Measurements from ENCODE around the gene RLBP1.

The RLBP1 gene

GRCh38 chr15:89192136-89192535 lies 29.2 kb downstream of the RLBP1 start:
- no peak overlapping the region for H3K27ac ChIP-seq (replicated peaks)
- TF ChIP-seq GABPA (IDR thresholded peaks at IDR 0.05; ENCODE audit: low read depth) (no peak), SPI1 (IDR thresholded peaks at IDR 0.05; ENCODE audit: borderline replicate concordance, low read depth) (no peak), REST (IDR thresholded peaks at IDR 0.05; ENCODE audit: insufficient replicate concordance, low read depth) (no peak), POLR2AphosphoS5 (IDR thresholded peaks at IDR 0.05; ENCODE audit: low read depth) (no peak)
- TF ChIP-seq, protein P1, sequence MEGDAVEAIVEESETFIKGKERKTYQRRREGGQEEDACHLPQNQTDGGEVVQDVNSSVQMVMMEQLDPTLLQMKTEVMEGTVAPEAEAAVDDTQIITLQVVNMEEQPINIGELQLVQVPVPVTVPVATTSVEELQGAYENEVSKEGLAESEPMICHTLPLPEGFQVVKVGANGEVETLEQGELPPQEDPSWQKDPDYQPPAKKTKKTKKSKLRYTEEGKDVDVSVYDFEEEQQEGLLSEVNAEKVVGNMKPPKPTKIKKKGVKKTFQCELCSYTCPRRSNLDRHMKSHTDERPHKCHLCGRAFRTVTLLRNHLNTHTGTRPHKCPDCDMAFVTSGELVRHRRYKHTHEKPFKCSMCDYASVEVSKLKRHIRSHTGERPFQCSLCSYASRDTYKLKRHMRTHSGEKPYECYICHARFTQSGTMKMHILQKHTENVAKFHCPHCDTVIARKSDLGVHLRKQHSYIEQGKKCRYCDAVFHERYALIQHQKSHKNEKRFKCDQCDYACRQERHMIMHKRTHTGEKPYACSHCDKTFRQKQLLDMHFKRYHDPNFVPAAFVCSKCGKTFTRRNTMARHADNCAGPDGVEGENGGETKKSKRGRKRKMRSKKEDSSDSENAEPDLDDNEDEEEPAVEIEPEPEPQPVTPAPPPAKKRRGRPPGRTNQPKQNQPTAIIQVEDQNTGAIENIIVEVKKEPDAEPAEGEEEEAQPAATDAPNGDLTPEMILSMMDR (IDR thresholded peaks at IDR 0.05; ENCODE audit: insufficient read depth, low read length): no peak
- no peak for DNase-seq (ENCODE audit: low read depth in 1 of 2, low spot score in 1 of 2)
- no peak overlapping the region for H3K4me3 ChIP-seq (replicated peaks; ENCODE audit: insufficient read depth, low read length)
- H3K27me3 ChIP-seq (ENCODE audit: insufficient read depth, poor library complexity, severe bottlenecking): no peaks in the 10 kb centered on the region

GRCh38 chr15:89187986-89188514 lies 33.3 kb downstream of the RLBP1 start:
- no peak overlapping the region for H3K27ac ChIP-seq (replicated peaks)
- H3K4me3 ChIP-seq (replicated peaks; ENCODE audit: insufficient read depth, low read length): no peak overlapping the region
- TF ChIP-seq SPI1 (IDR thresholded peaks at IDR 0.05; ENCODE audit: borderline replicate concordance, low read depth): no peak
- no peak for TF ChIP-seq REST (IDR thresholded peaks at IDR 0.05; ENCODE audit: insufficient replicate concordance, low read depth)
- TF ChIP-seq, protein P1 (IDR thresholded peaks at IDR 0.05; ENCODE audit: insufficient read depth, low read length): no peak
- TF ChIP-seq POLR2AphosphoS5 (IDR thresholded peaks at IDR 0.05; ENCODE audit: low read depth): no peak
- no peak for TF ChIP-seq GABPA (IDR thresholded peaks at IDR 0.05; ENCODE audit: low read depth)
- DNase-seq (ENCODE audit: low read depth in 1 of 2, low spot score in 1 of 2): no peak
- H3K27me3 ChIP-seq (ENCODE audit: insufficient read depth, poor library complexity, severe bottlenecking): no peaks in the 10 kb centered on the region

DNA sequence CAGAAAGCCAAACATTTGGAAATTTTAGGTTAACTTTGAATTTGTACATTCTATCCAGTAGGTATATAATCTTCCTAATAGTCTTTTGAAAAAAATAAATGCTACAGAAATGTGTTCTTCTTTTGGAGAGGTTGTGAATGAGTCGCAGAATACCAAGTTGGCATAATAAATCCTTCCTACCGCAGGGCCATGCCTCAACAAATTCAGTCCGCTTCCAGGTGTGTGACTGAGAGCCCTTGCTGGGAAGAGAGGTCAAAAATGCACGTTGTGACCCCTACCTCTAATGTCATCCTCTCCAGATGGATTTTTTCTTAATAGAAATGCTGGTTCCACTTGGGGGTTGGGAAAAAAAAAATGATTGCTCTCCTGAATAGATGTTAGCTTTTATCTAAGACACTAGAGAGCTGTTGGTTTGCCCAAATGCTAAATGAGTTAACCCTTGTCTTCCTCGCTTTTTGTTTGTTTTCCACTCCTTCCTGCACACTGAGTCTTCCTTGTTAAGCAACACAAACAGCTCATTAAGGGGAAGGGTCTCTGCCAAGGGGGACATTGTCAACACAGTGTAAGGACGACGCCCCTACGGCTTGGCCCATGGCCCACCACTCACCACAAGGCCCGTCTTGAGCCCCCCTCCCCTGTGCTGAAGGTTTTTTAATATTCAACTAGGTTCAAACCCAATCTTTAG lies 33.9 kb downstream of the RLBP1 start:
- no peak overlapping the region for H3K4me3 ChIP-seq (replicated peaks; ENCODE audit: insufficient read depth, low read length)
- TF ChIP-seq REST (IDR thresholded peaks at IDR 0.05; ENCODE audit: insufficient replicate concordance, low read depth) (no peak), POLR2AphosphoS5 (IDR thresholded peaks at IDR 0.05; ENCODE audit: low read depth) (no peak), SPI1 (IDR thresholded peaks at IDR 0.05; ENCODE audit: borderline replicate concordance, low read depth) (no peak), GABPA (IDR thresholded peaks at IDR 0.05; ENCODE audit: low read depth) (no peak)
- TF ChIP-seq, protein P1 (IDR thresholded peaks at IDR 0.05; ENCODE audit: insufficient read depth, low read length): no peak
- no peak overlapping the region for H3K27ac ChIP-seq (replicated peaks)
- no peaks in the 10 kb centered on the region for H3K27me3 ChIP-seq (ENCODE audit: insufficient read depth, poor library complexity, severe bottlenecking)
- DNase-seq (ENCODE audit: low read depth in 1 of 2, low spot score in 1 of 2): no peak

All from HL-60 (cell line).